H1 (cell line): ENCODE measurements around the gene TROAP.

Source experiments
- CREB1 ChIP-seq: IDR thresholded peaks from 2 replicates; pipeline ENCODE4 v1.6.1; 2012; ENCODE audit warnings: inconsistent platforms
- GABPA ChIP-seq: IDR thresholded peaks from 2 replicates; pipeline ENCODE4 v1.6.1; 2011; ENCODE audit warnings: mild to moderate bottlenecking, low read length, moderate library complexity, borderline replicate concordance; ENCODE audit not compliant: insufficient read depth
- JUND ChIP-seq: IDR thresholded peaks from 2 replicates; pipeline ENCODE4 v1.6.1; 2011; ENCODE audit warnings: mild to moderate bottlenecking, improper control_type of control experiment, low read length
- MAFK ChIP-seq: IDR thresholded peaks from 2 replicates; pipeline ENCODE4 v1.6.1; 2012; ENCODE audit warnings: low read depth, mild to moderate bottlenecking, improper control_type of control experiment, low read length
- POLR2A ChIP-seq, 2 experiments: IDR thresholded peaks; 1 replicate in 1 of 2; 2 replicates in 1 of 2; pipeline ENCODE4 v1.6.1; 2011; ENCODE audit warnings: low read depth in 2 of 2, low read length in 2 of 2, mild to moderate bottlenecking in 2 of 2; ENCODE audit errors: control extremely low read depth in 1 of 2
- POLR2AphosphoS5 ChIP-seq: IDR thresholded peaks from 2 replicates; pipeline ENCODE4 v1.6.1; 2011; ENCODE audit warnings: low read depth, low read length
- RFX5 ChIP-seq: IDR thresholded peaks from 2 replicates; pipeline ENCODE4 v1.6.1; 2011; ENCODE audit warnings: low read depth, low read length, improper control_type of control experiment, borderline replicate concordance
- SIX5 ChIP-seq: IDR thresholded peaks from 2 replicates; pipeline ENCODE4 v1.6.1; 2011; ENCODE audit warnings: mild to moderate bottlenecking, low read depth, low read length
- USF2 ChIP-seq: IDR thresholded peaks from 2 replicates; pipeline ENCODE4 v1.6.1; 2011; ENCODE audit warnings: low read length, improper control_type of control experiment
- TF ChIP-seq, protein P1 (sequence below), 3 experiments: IDR thresholded peaks; 1 replicate in 2 of 3; 2 replicates in 1 of 3; pipeline versions ENCODE4 v1.5.1 to v1.6.1; 2011; ENCODE audit warnings: low read length in 3 of 3, mild to moderate bottlenecking in 3 of 3, inconsistent platforms in 2 of 3, low read depth in 1 of 3, moderate library complexity in 1 of 3; ENCODE audit not compliant: insufficient read depth in 1 of 3; ENCODE audit errors: control extremely low read depth in 1 of 3

DNA sequence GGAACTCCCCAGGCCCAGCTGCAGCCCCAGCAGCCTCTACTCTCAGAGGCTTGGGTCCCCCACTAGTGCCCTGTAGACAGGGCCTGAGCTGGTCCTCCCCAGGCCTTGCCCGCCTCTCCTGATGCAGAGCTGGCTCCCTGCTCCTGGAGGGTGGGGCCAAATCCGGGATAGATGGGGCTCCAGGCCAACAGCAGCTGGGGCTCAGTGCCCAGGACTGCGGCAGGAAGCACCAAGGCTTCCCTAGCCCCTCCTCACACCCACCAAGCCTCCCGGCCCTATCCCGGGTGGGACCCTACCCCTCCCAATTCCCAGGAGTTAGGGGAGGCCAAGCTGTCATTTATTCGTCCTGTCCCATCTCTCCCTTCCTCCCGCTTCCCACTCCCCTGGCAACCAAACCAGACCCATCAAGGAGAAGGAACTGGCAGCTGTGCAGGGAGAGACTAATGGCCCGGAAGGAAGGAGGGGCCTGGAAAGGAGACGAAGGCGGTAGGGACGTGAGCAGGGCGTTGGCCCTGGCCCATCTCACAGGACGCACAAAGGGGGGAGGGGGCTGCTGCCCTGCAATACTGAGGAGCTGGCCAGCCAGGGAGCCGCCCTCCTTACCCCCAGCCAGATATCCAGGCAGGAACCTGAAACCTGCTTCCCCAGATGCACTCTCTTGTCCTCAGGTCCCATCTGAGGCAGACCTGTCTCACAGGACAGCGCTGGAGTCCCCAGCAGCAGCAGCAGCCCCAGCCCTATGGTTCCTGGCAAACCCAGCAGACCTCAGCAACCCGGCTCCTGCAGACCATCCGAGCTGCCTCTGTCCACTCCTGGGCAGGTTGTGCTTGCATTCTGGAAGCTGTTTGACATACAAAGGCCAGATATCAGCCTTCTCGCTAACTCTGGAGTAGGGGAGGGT, 29.7 kb upstream of the TROAP start:
- no peak for TF ChIP-seq CREB1
- TF ChIP-seq, protein P1, sequence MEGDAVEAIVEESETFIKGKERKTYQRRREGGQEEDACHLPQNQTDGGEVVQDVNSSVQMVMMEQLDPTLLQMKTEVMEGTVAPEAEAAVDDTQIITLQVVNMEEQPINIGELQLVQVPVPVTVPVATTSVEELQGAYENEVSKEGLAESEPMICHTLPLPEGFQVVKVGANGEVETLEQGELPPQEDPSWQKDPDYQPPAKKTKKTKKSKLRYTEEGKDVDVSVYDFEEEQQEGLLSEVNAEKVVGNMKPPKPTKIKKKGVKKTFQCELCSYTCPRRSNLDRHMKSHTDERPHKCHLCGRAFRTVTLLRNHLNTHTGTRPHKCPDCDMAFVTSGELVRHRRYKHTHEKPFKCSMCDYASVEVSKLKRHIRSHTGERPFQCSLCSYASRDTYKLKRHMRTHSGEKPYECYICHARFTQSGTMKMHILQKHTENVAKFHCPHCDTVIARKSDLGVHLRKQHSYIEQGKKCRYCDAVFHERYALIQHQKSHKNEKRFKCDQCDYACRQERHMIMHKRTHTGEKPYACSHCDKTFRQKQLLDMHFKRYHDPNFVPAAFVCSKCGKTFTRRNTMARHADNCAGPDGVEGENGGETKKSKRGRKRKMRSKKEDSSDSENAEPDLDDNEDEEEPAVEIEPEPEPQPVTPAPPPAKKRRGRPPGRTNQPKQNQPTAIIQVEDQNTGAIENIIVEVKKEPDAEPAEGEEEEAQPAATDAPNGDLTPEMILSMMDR (IDR thresholded peaks at IDR 0.05; ENCODE audit: control extremely low read depth in 1 of 3, insufficient read depth in 1 of 3, low read depth in 1 of 3, low read length in 3 of 3): no peak
- TF ChIP-seq POLR2A (IDR thresholded peaks at IDR 0.05; ENCODE audit: control extremely low read depth in 1 of 2, low read depth in 2 of 2, low read length in 2 of 2): no peak
- no peak for TF ChIP-seq POLR2AphosphoS5
- no peak for TF ChIP-seq SIX5
- TF ChIP-seq JUND: no peak
- TF ChIP-seq GABPA: 0 out of 2 replicates have a peak, but pooled peaks have one; percentile 33
- TF ChIP-seq MAFK: no peak
- TF ChIP-seq RFX5: no peak
- no peak for TF ChIP-seq USF2
